GM20000 (cell line): ENCODE results near the gene SIL1.

ENCODE experiments used
- DNase-seq: peaks from one replicate; pipeline ENCODE4 v3.0.0; 2012; ENCODE audit warnings: low spot score
- TF ChIP-seq, protein P1 (sequence below): IDR thresholded peaks from 2 replicates; pipeline ENCODE4 v1.5.1; 2012; ENCODE audit warnings: mild to moderate bottlenecking, control low read depth; ENCODE audit errors: extremely low read depth, missing control alignments

The SIL1 gene

DNA sequence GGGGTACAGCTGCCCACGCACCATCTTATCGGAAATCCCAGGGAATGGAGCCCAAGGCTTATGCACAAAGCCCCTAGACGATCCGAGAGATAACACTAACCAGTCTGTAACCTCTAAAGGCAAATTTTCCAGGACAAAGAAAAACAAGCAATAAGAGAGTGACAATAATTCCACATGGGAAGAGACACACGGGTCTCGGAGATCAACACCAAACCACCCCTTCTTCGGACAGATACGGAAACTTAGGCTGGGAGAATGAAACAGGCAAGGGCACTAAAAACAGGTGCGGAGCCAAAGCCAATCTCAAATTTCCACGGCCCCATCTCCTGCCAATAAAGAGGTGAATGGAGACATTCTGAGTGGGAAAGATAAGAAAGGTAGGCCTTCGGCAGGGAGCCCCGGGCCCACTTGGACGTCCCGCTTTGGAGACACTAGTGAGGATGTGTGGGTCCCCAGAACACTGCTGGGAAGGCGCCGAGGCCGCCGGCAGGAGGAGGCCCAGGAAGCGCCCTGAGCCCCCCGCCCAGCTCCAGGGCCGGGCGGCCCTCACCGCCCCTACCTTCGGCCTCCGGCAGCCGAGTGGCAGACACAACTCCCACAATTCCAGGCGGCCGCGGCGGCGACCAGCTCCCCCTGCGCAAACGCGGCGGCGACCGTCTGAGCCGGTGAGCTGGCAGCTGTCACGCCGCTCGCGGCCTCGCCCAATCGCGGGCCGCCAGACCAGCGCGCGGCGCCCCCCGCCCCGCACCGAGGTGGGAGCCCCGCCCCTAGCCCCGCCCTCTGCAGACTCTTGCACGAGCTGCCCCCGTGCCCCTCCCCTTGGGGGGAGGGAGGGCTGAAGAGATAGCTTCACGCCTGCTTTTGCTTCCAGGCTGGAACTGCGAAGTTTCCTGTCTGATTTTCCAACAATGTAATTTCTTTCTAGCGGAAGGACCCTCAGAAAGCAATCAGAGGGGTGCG is at the start of gene SIL1:
SIL1 (minus strand) TSS at position 659 of the 960 bp plus-strand sequence. CDS start 70,525 bp downstream, outside the sequence.
- TF ChIP-seq, protein P1, sequence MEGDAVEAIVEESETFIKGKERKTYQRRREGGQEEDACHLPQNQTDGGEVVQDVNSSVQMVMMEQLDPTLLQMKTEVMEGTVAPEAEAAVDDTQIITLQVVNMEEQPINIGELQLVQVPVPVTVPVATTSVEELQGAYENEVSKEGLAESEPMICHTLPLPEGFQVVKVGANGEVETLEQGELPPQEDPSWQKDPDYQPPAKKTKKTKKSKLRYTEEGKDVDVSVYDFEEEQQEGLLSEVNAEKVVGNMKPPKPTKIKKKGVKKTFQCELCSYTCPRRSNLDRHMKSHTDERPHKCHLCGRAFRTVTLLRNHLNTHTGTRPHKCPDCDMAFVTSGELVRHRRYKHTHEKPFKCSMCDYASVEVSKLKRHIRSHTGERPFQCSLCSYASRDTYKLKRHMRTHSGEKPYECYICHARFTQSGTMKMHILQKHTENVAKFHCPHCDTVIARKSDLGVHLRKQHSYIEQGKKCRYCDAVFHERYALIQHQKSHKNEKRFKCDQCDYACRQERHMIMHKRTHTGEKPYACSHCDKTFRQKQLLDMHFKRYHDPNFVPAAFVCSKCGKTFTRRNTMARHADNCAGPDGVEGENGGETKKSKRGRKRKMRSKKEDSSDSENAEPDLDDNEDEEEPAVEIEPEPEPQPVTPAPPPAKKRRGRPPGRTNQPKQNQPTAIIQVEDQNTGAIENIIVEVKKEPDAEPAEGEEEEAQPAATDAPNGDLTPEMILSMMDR: no peak
- DNase-seq: peak; percentile 97

DNA sequence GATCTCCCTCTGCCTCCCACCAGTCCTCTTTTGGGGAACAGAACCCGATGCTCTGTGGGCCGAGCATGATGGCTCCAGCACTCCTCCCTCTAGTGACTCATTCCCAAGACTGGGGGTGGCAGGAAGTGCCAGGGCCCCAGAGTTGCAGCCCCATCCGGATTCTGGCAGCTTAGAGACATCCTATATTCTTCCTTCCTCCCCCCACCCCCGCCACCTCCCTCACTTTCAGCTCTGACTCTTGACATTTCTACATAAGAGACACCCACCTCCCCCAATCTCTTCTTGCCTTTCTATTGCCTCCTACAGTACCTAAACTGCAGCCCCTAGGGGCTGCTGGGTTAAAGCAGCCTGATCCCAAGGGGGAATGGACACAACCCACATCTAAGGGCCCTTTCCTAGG is 48.2 kb upstream of the SIL1 start:
- TF ChIP-seq, protein P1: no peak
- DNase-seq: no peak

DNA sequence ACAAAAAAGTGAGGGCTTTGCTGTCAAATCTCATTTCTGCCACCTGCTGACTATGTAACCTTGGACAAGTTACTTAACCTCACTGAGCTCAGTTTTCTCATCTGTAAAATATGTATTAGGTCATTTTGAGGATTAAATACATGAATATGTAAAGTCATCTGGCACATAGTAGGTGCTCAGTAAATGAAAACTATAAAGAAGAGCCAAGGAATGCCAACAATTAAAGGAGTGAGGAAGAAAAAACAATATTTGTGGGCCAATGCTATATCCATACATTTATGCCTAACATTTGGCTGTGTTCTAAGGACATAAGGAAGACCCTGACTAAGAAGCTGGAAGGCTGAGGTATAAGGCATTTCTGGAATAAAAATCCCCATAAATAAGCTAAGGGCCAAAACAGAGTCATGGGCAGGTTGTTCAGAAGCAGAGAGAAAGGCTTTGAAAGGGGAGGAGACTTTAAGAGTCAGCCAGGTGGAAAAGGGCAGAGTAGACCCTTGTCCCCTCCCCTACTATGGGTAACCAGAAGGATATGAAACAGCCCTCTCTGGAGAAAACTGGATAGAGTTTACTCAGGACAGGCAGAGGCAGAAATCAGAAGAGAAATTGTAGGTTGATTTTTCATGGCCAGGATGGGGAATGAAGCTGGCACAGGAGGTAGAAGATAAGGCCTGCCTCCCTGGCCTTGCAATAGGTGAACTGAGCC is 47.6 kb upstream of the SIL1 start:
- no peak for DNase-seq
- TF ChIP-seq, protein P1: no peak

DNA sequence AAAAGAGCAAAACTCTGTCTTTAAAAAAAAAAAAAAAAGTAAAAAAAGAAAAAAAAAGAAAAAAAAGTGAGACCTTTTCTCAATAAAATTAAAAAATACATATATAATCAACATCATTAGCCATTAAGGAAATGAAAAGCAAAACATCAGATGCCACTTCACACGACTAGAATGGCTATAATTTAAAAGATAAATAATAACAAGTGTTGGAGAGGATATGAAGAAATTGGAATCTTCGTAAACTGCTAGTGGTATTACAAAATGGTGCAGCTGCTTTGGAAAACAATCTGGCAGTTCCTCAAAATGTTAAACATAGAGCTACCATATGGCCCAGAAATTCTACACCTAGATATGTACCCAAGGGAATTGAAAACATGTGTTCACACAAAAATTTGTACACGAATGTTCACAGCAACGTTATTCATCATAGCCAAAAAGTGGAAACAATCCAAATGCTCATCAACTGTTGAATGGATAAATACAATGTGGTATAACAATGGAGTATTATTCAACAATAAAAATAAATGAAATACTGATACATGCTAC is 45.3 kb upstream of the SIL1 start:
- no peak for DNase-seq
- TF ChIP-seq, protein P1: no peak

DNA sequence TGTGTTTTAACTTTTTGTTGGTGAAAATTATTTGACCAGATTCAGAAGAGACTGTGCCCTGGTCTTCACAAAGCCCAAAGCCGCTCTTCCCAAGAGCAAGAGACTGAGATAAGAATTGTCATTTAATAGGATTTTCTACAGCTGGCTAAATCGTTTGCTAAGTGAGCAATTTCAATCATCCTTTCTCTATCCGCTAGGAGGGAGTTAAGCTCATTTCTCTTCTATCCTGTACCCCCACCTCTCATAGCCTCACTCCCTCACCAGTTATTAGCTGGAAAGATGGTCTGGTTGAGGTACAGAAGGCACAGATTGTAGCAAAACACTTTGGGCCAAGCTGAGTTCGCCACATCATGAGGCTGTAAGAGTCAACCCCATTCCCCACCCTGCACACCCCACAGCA is 43.0 kb upstream of the SIL1 start:
- DNase-seq: no peak
- TF ChIP-seq, protein P1: no peak

DNA sequence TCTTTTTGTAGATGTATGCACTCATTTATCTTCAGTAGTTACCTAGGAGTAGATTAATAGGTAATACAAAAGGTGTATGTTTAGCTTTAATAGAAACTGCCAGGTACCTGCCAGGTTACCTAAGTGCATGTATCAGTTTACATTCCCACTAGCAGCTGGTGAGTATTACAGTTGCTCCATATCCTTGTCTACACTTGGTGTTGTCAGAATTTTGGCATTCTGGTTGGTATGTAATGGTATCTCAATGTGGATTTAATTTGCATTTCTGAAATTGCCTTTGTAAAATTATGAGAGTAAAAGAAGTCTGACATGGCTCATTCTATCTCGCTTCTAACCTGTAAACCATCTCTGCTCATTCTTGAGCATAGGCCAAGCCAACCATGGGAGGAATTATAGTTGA is 38.3 kb upstream of the SIL1 start:
- no peak for DNase-seq
- TF ChIP-seq, protein P1: no peak
